Neutrophil (primary cell): ENCODE data around the gene IRAG1.

Source experiments
- H3K27ac ChIP-seq: fragments of 200-600 bp; sonication (generic); 2 replicates; pipeline ENCODE4 v1.5.1; 2016; ENCODE audit warnings: mild to moderate bottlenecking, moderate library complexity
- H3K27me3 ChIP-seq: fragments of 200-600 bp; sonication (generic); 2 replicates; pipeline ENCODE4 v1.6.0; 2016; ENCODE audit warnings: mild to moderate bottlenecking
- H3K36me3 ChIP-seq: fragments of 200-600 bp; sonication (generic); 2 replicates; pipeline ENCODE4 v1.5.1; 2017
- H3K4me1 ChIP-seq, 2 experiments: fragments of 200-600 bp in 1 of 2; sonication (generic) in 1 of 2; 1 replicate in 1 of 2; 2 replicates in 1 of 2; pipeline versions ENCODE4 v1.5.1 to v1.6.1; 2013 to 2016; ENCODE audit warnings: low read depth in 1 of 2, low read length in 1 of 2, mild to moderate bottlenecking in 1 of 2, moderate library complexity in 1 of 2; ENCODE audit not compliant: control insufficient read depth in 1 of 2, insufficient read depth in 1 of 2
- H3K4me3 ChIP-seq, 2 experiments: fragments of 200-600 bp in 1 of 2; sonication (generic) in 1 of 2; 1 replicate in 1 of 2; 2 replicates in 1 of 2; pipeline ENCODE4 v1.5.1; 2013 to 2016; ENCODE audit warnings: low read depth in 1 of 2, low read length in 1 of 2, mild to moderate bottlenecking in 1 of 2, moderate library complexity in 1 of 2
- H3K9me3 ChIP-seq: fragments of 200-600 bp; sonication (generic); 2 replicates; pipeline ENCODE4 v1.5.1; 2016
- TF ChIP-seq, protein P1 (sequence below): fragments of 200-600 bp; sonication (generic); IDR thresholded peaks from 2 replicates; pipeline ENCODE4 v1.5.1; 2016; ENCODE audit warnings: antibody characterized with exemption

IRAG1 gene

GRCh38 chr11:10725114-10725906, 31.8 kb upstream of the IRAG1 start:
- Histone ChIP-seq H3K4me3 (no peak overlapping the region), H3K36me3 (no peaks in the 10 kb centered on the region), H3K4me1 (peaks cover 0 to 6% of the 10 kb centered on the region in 2 experiments), H3K9me3 (no peaks in the 10 kb centered on the region), H3K27me3 (peaks cover 55% of the 10 kb centered on the region), H3K27ac (no peak overlapping the region)
- TF ChIP-seq, protein P1, sequence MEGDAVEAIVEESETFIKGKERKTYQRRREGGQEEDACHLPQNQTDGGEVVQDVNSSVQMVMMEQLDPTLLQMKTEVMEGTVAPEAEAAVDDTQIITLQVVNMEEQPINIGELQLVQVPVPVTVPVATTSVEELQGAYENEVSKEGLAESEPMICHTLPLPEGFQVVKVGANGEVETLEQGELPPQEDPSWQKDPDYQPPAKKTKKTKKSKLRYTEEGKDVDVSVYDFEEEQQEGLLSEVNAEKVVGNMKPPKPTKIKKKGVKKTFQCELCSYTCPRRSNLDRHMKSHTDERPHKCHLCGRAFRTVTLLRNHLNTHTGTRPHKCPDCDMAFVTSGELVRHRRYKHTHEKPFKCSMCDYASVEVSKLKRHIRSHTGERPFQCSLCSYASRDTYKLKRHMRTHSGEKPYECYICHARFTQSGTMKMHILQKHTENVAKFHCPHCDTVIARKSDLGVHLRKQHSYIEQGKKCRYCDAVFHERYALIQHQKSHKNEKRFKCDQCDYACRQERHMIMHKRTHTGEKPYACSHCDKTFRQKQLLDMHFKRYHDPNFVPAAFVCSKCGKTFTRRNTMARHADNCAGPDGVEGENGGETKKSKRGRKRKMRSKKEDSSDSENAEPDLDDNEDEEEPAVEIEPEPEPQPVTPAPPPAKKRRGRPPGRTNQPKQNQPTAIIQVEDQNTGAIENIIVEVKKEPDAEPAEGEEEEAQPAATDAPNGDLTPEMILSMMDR = no peak

- Histone ChIP-seq H3K27me3 (peaks cover 41% of the 10 kb centered on the region), H3K36me3 (no peaks in the 10 kb centered on the region), H3K4me3 (no peak overlapping the region), H3K9me3 (no peaks in the 10 kb centered on the region), H3K4me1 (peaks cover 0 to 6% of the 10 kb centered on the region in 2 experiments), H3K27ac (no peak overlapping the region)
- TF ChIP-seq, protein P1 = no peak
Measured at GRCh38 chr11:10722307-10722706, 28.8 kb upstream of the IRAG1 start.

GRCh38 chr11:10720881-10721376, 27.4 kb upstream of the IRAG1 start:
- H3K9me3 ChIP-seq = no peaks in the 10 kb centered on the region
- no peak overlapping the region for H3K27ac ChIP-seq
- no peak overlapping the region for H3K4me3 ChIP-seq
- peaks cover 0 to 6% of the 10 kb centered on the region in 2 experiments for H3K4me1 ChIP-seq
- TF ChIP-seq, protein P1 = no peak
- H3K36me3 ChIP-seq = no peaks in the 10 kb centered on the region
- H3K27me3 ChIP-seq = peaks cover 30% of the 10 kb centered on the region

GRCh38 chr11:10719616-10720015, 26.1 kb upstream of the IRAG1 start:
- no peaks in the 10 kb centered on the region for H3K4me1 ChIP-seq
- TF ChIP-seq, protein P1 = no peak
- H3K4me3 ChIP-seq = no peak overlapping the region
- H3K36me3 ChIP-seq = no peaks in the 10 kb centered on the region
- H3K27me3 ChIP-seq = peaks cover 27% of the 10 kb centered on the region
- H3K27ac ChIP-seq = no peak overlapping the region
- H3K9me3 ChIP-seq = no peaks in the 10 kb centered on the region

DNA sequence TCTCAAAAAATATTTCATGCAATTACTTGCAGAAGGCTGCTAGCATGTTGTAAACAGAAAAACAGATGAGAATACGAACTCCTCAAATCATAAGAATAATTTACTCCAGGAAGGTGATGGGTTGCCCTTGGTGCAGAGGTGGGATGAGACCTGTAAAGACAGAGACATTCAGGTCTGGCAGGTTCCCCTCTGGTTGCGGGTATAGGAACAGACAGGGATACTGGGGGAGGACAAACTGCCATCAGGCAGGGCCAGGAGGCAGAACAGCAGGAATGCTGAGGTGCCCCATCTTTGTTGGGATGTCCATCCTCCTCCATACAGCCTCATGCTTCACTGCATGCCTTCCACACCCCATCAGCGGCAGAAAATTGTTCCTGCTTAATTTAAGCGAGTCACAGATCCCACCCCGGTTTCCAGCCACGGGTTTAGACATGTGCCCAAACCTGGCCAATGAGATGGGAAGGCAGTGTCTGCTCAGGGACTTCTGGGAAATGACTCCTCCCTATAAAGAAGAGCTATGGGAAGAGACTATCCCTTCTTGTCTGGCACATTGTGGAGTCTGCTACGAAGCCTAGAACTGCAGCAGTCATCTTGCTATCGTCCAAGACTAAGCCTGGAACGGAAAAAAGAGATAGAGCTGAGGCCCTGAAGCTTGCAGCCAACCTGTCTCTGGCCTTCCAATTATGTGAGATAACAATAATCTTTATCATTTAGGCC, 23.1 kb upstream of the IRAG1 start:
- H3K27ac ChIP-seq = no peak overlapping the region
- no peak overlapping the region for H3K4me3 ChIP-seq
- TF ChIP-seq, protein P1 = no peak
- no peaks in the 10 kb centered on the region for H3K9me3 ChIP-seq
- no peaks in the 10 kb centered on the region for H3K36me3 ChIP-seq
- peaks cover 1% of the 10 kb centered on the region for H3K27me3 ChIP-seq
- H3K4me1 ChIP-seq = no peaks in the 10 kb centered on the region
